Fibroblast of villous mesenchyme (primary cell): ENCODE data around the gene ARF3. TPM values are rescaled to one million over a fixed set of nuclear protein-coding genes. Genes with fewer than 3 reads are reported as not detected.

Experiments
- DNase-seq: peaks from one replicate; pipeline ENCODE4 v3.0.0-alpha.2; 2010; ENCODE audit warnings: low read depth
- H3K4me3 ChIP-seq: 2 replicates; pipeline ENCODE4 v1.5.1; 2011; ENCODE audit warnings: low read depth, mild to moderate bottlenecking, low read length
- CTCF ChIP-seq: IDR thresholded peaks from 2 replicates; pipeline ENCODE4 v1.5.1; 2012; ENCODE audit warnings: low read depth, mild to moderate bottlenecking, low read length; ENCODE audit not compliant: insufficient read depth
- small RNA-seq: library from RNA; depleted of rRNA; stranded (forward); fragments of <200 nt; gene quantifications from one replicate; pipeline ENCODE3, GENCODE V24; 2012
- total RNA-seq: library from RNA; depleted of rRNA; stranded (reverse); fragments of >200 nt; gene quantifications from 2 replicates; pipeline ENCODE4 v1.2.3, GENCODE V29; 2012

The ARF3 gene
- total RNA-seq, 1 donor: 68.2 TPM

GRCh38 chr12:48894271-48894670 is 63.0 kb downstream of the ARF3 start:
- no peak for DNase-seq

GRCh38 chr12:48890657-48891418 is 66.4 kb downstream of the ARF3 start:
- DNase-seq: peak; percentile 64
- H3K4me3 ChIP-seq: peak overlapping the region; percentile 45
- TF ChIP-seq CTCF: peak; percentile 84

More at GRCh38 chr12:48894271-48894670, 63.0 kb downstream of the ARF3 start:
- H3K4me3 ChIP-seq: no peak overlapping the region
- no peak for TF ChIP-seq CTCF

GRCh38 chr12:48889679-48890078 is 67.6 kb downstream of the ARF3 start:
- H3K4me3 ChIP-seq: no peak overlapping the region
- DNase-seq: no peak
- no peak for TF ChIP-seq CTCF

Small RNA genes within 50 kb of the gene (small RNA-seq; reads per million reads assigned to genes)
- gene AC073610.1: not detected
- not detected for gene RNU6-600P
- not detected for gene RNU6-940P

Other genes with a start within 250 kb of the ARF3 start
- gene CCNT1, start 240.8 kb downstream of the ARF3 start, total RNA-seq: 21.9 and 46.6 TPM in 2 replicates
- 39.6 and 47.1 TPM in 2 replicates for gene ADCY6, start 168.4 kb downstream of the ARF3 start, total RNA-seq
- gene CACNB3, start 139.0 kb downstream of the ARF3 start, total RNA-seq: 29.8 and 30.3 TPM in 2 replicates
- 51.9 and 64.3 TPM in 2 replicates for gene DDX23, start 105.3 kb downstream of the ARF3 start, total RNA-seq
- gene RND1, start 91.6 kb downstream of the ARF3 start, total RNA-seq: under 0.01 TPM in 1 of 2 replicates, not detected in the other
- gene FKBP11, start 32.0 kb downstream of the ARF3 start, total RNA-seq: 21.9 and 25.5 TPM in 2 replicates
- gene WNT10B, start 14.2 kb upstream of the ARF3 start, total RNA-seq: not detected in 2 replicates
- gene WNT1, start 20.8 kb upstream of the ARF3 start, total RNA-seq: not detected in 2 replicates
- under 0.01 and 0.32 TPM in 2 replicates for gene DDN, start 41.9 kb upstream of the ARF3 start, total RNA-seq
- 61.2 and 62.2 TPM in 2 replicates for gene PRKAG1, start 61.3 kb upstream of the ARF3 start, total RNA-seq
- gene KMT2D, start 103.3 kb upstream of the ARF3 start, total RNA-seq: 32.2 and 37.1 TPM in 2 replicates
- gene RHEBL1, start 112.5 kb upstream of the ARF3 start, total RNA-seq: 0.64 and 0.86 TPM in 2 replicates
- gene DHH, start 137.3 kb upstream of the ARF3 start, total RNA-seq: not detected in 2 replicates
- gene LMBR1L, start 153.4 kb upstream of the ARF3 start, total RNA-seq: 47.9 and 71.2 TPM in 2 replicates
- 1,457 and 1,471 TPM in 2 replicates for gene TUBA1B, start 173.9 kb upstream of the ARF3 start, total RNA-seq
- gene TUBA1A, start 231.6 kb upstream of the ARF3 start, total RNA-seq: 834 and 982 TPM in 2 replicates